Natural killer cell (primary cell): ENCODE measurements around the gene PDIA2. TPM values are rescaled to one million over a fixed set of nuclear protein-coding genes. Genes with fewer than 3 reads are reported as not detected.
"Not testable (repeated sequence)": the region's sequence is repeated elsewhere in the genome, so short reads cannot be mapped to it uniquely, and the experiment has no call there.

Experiments
- ATAC-seq, 3 donors: fragments of 150-1000 bp in 2 of 3; fragments of 200-7000 bp in 1 of 3; cut with Tn5 transposase; 1 replicate in 1 of 3; 2 replicates in 2 of 3; pipeline ENCODE4 v1.10.0; 2021; ENCODE audit warnings: mild to moderate bottlenecking in 2 of 3, moderate library complexity in 2 of 3
- DNase-seq, 2 donors: peaks; one replicate each; pipeline versions ENCODE4 v3.0.0 to v3.0.0-alpha.2; 2013 to 2021; ENCODE audit warnings: mixed read lengths in 1 of 2
- H3K27ac ChIP-seq: one replicate; pipeline ENCODE4 v1.5.1; 2013; ENCODE audit warnings: mild to moderate bottlenecking, low read length
- H3K27me3 ChIP-seq: one replicate; pipeline ENCODE4 v1.6.1; 2013; ENCODE audit warnings: low read length; ENCODE audit not compliant: control insufficient read depth, insufficient read depth
- H3K36me3 ChIP-seq: one replicate; pipeline ENCODE4 v1.6.1; 2013; ENCODE audit warnings: low read length; ENCODE audit not compliant: control insufficient read depth, insufficient read depth
- H3K4me1 ChIP-seq: one replicate; pipeline ENCODE4 v1.6.1; 2013; ENCODE audit warnings: low read length; ENCODE audit not compliant: control insufficient read depth, insufficient read depth
- H3K4me3 ChIP-seq: one replicate; pipeline ENCODE4 v1.5.1; 2013; ENCODE audit warnings: low read length
- H3K9me3 ChIP-seq: one replicate; pipeline ENCODE4 v1.6.1; 2013; ENCODE audit warnings: low read length; ENCODE audit not compliant: control insufficient read depth, insufficient read depth
- H3K27ac Mint-ChIP-seq, 2 donors: one replicate each; pipeline ENCODE4 v1.8.0; 2022; ENCODE audit warnings: mild to moderate bottlenecking in 2 of 2, mixed read lengths in 2 of 2, moderate library complexity in 1 of 2
- H3K27me3 Mint-ChIP-seq, 2 donors: one replicate each; pipeline ENCODE4 v1.8.0; 2022; ENCODE audit warnings: low read depth in 2 of 2, mixed read lengths in 2 of 2
- H3K36me3 Mint-ChIP-seq: one replicate; pipeline ENCODE4 v1.8.0; 2022; ENCODE audit warnings: mixed read lengths
- H3K4me1 Mint-ChIP-seq, 2 donors: one replicate each; pipeline ENCODE4 v1.8.0; 2022; ENCODE audit warnings: mixed read lengths in 2 of 2
- H3K4me3 Mint-ChIP-seq: one replicate; pipeline ENCODE4 v1.8.0; 2022; ENCODE audit warnings: mild to moderate bottlenecking, moderate library complexity, mixed read lengths
- H3K9me3 Mint-ChIP-seq, 2 donors: one replicate each; pipeline ENCODE4 v1.8.0; 2022; ENCODE audit warnings: mixed read lengths in 2 of 2
- WGBS: methylation state at CpG from one replicate; pipeline ENCODE4 v1.1.7; 2013; ENCODE audit warnings: missing lambda C conversion rate; ENCODE audit not compliant: insufficient coverage; 5-methylcytosine and 5-hydroxymethylcytosine counted together
- intact Hi-C: fragments of 100-400 bp; cut with micrococcal nuclease; formaldehyde crosslinking; loops from one replicate; pipeline ENCODE4 v1.14.2; 2022
- total RNA-seq, 4 donors: library from RNA; stranded (reverse); fragments of 120-200 nt in 1 of 4; gene quantifications; one replicate each; pipeline versions ENCODE4 v1.2.3 to v1.2.4, GENCODE V29; 2013 to 2022
- TF ChIP-seq, protein P1 (sequence below): fragments of 200-600 bp; IDR thresholded peaks from one replicate; pipeline ENCODE4 v1.8.0; 2022; ENCODE audit warnings: antibody characterized with exemption

The PDIA2 gene
- total RNA-seq, 3 donors from 2014 or later (not counting 1 experiment from before 2014, with no cell fraction given), result not detected

DNA sequence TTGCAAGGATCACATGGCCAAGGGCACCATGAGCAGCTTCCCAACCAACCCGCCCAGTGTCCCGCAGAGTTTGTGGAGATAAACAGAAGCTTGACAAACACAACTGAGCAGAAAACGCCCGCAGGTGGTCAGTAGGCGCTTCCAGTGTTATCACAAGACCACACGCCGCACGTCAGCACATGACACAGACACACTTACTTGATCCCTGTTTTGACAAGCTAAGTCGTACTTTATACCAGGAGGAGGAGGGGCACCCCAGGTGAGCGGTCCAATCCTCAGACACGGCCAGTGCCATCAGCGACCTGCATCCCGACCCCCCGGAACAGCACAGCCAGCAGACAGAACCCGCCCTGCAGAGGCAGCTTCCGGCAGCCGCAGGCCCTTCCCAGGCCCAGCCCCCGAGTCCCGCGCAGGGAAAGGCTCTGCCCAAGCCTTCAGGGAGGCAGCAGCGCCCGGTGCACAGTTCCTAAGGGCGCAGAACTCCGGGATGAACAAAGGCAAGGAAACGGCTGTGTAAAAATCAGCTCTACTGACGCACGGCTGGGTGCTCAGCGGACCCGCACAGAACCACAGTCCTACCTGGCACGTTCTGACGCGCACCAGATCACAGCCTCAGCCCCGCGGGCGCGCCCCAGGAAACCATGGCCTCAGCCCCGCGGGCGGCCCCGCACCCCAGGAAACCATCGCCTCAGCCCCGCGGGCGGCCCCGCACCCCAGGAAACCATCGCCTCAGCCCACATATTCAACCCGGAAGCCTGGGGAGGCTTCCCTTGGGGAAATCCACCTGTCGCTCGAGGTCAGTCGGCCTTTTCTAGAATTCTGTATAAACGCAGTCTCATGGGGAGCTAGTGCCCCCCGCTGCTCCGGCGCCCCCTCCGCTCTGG, 41.7 kb downstream of the PDIA2 start:
- Mint-ChIP-seq H3K4me3 (peak overlapping the region; percentile 79), H3K27me3 (no peaks in the 10 kb centered on the region), H3K27ac (peak overlapping the region; percentile 92 to 96), H3K9me3 (no peaks in the 10 kb centered on the region), H3K36me3 (no peaks in the 10 kb centered on the region), H3K4me1 (peaks cover 62 to 67% of the 10 kb centered on the region in 2 donors)
- TF ChIP-seq, protein P1, sequence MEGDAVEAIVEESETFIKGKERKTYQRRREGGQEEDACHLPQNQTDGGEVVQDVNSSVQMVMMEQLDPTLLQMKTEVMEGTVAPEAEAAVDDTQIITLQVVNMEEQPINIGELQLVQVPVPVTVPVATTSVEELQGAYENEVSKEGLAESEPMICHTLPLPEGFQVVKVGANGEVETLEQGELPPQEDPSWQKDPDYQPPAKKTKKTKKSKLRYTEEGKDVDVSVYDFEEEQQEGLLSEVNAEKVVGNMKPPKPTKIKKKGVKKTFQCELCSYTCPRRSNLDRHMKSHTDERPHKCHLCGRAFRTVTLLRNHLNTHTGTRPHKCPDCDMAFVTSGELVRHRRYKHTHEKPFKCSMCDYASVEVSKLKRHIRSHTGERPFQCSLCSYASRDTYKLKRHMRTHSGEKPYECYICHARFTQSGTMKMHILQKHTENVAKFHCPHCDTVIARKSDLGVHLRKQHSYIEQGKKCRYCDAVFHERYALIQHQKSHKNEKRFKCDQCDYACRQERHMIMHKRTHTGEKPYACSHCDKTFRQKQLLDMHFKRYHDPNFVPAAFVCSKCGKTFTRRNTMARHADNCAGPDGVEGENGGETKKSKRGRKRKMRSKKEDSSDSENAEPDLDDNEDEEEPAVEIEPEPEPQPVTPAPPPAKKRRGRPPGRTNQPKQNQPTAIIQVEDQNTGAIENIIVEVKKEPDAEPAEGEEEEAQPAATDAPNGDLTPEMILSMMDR, result no peak
- peak overlapping the region; percentile 29 for H3K4me3 ChIP-seq
- ATAC-seq, result peak; percentile 31 to 72 (median 58)
- DNase-seq, result peak; percentile 82 to 92
- H3K27me3 ChIP-seq, result no peaks in the 10 kb centered on the region
- H3K9me3 ChIP-seq, result no peaks in the 10 kb centered on the region
- H3K36me3 ChIP-seq, result peaks cover 3% of the 10 kb centered on the region
- intact Hi-C loops, result no loop called here
- 6% methylated on average over 55 of the region's 55 CpGs for WGBS
- peaks cover 91% of the 10 kb centered on the region for H3K4me1 ChIP-seq
- peak overlapping the region; percentile 83 for H3K27ac ChIP-seq

- H3K4me3 ChIP-seq, result no peak overlapping the region
- no peaks in the 10 kb centered on the region for H3K9me3 Mint-ChIP-seq
- H3K4me1 ChIP-seq, result peaks cover 90% of the 10 kb centered on the region
- DNase-seq (peak; percentile 40 to 47), ATAC-seq (no peak)
- peak overlapping the region; percentile 92 to 96 for H3K27ac Mint-ChIP-seq
- intact Hi-C loops, result no loop called here
- no peaks in the 10 kb centered on the region for H3K36me3 ChIP-seq
- peak overlapping the region; percentile 79 for H3K4me3 Mint-ChIP-seq
- no peaks in the 10 kb centered on the region for H3K36me3 Mint-ChIP-seq
- 47% methylated on average over 26 of the region's 28 CpGs for WGBS
- H3K27ac ChIP-seq, result peak overlapping the region; percentile 83
- H3K27me3 Mint-ChIP-seq, result no peaks in the 10 kb centered on the region
- H3K9me3 ChIP-seq, result no peaks in the 10 kb centered on the region
- no peaks in the 10 kb centered on the region for H3K27me3 ChIP-seq
- H3K4me1 Mint-ChIP-seq, result peaks cover 62 to 67% of the 10 kb centered on the region in 2 donors
- TF ChIP-seq, protein P1, result no peak
These were observed 42.6 kb downstream of the PDIA2 start for GRCh38 chr16:325375-326145.

- peak overlapping the region; percentile 68 to 83 for H3K27ac Mint-ChIP-seq
- no peaks in the 10 kb centered on the region for H3K27me3 Mint-ChIP-seq
- Histone ChIP-seq H3K9me3 (no peaks in the 10 kb centered on the region), H3K27ac (no peak overlapping the region), H3K4me3 (no peak overlapping the region), H3K27me3 (no peaks in the 10 kb centered on the region), H3K4me1 (peaks cover 72% of the 10 kb centered on the region), H3K36me3 (no peaks in the 10 kb centered on the region)
- no peaks in the 10 kb centered on the region for H3K9me3 Mint-ChIP-seq
- TF ChIP-seq, protein P1, result no peak
- no peaks in the 10 kb centered on the region for H3K36me3 Mint-ChIP-seq
- DNase-seq (no peak), ATAC-seq (no peak)
- peaks cover 60 to 64% of the 10 kb centered on the region in 2 donors for H3K4me1 Mint-ChIP-seq
- WGBS, result 72% methylated on average over 2 of the region's 2 CpGs
- H3K4me3 Mint-ChIP-seq, result peak overlapping the region; percentile 77
- intact Hi-C loops, result no loop called here
These were observed 47.8 kb downstream of the PDIA2 start for GRCh38 chr16:330741-331140.

- H3K4me1 Mint-ChIP-seq, result peaks cover 62 to 68% of the 10 kb centered on the region in 2 donors
- intact Hi-C loops, DNase-seq, H3K36me3 Mint-ChIP-seq, H3K27me3 Mint-ChIP-seq, H3K36me3 ChIP-seq, H3K27me3 ChIP-seq, H3K4me3 ChIP-seq, H3K9me3 Mint-ChIP-seq, ATAC-seq, H3K9me3 ChIP-seq: not testable (repeated sequence)
- H3K4me1 ChIP-seq, result peaks cover 72% of the 10 kb centered on the region
- peak overlapping the region; percentile 77 for H3K4me3 Mint-ChIP-seq
- 84% methylated on average over 5 of the region's 6 CpGs for WGBS
- peak overlapping the region; percentile 68 to 83 for H3K27ac Mint-ChIP-seq
- peak overlapping the region; percentile 41 for H3K27ac ChIP-seq
These were observed 48.3 kb downstream of the PDIA2 start for GRCh38 chr16:331181-331814.
